ENCODE results near the gene CHSY1.

DNA sequence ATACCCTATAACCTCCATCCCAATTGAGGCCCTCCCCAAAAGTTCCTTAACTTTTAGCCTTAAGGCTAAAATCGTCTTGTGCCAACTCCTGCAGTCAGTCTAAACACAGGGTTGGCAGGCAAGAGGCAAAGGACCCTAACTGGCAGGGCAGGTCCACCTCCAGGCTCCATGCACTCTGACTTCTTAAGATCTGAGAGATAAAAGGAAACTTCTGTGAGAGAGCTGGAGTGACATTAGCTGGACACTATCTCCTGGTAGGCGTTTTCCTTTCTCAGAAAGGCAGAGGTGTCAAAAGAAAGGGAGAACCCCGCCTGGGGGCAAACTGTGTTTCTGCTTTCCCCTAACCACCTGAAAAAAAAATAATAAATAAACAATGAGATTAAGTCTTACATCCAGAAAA is 3.6 kb downstream of the CHSY1 start:
- TF ChIP-seq EZH2 (IDR thresholded peaks at IDR 0.05), result no peak
- TF ChIP-seq, protein P1, sequence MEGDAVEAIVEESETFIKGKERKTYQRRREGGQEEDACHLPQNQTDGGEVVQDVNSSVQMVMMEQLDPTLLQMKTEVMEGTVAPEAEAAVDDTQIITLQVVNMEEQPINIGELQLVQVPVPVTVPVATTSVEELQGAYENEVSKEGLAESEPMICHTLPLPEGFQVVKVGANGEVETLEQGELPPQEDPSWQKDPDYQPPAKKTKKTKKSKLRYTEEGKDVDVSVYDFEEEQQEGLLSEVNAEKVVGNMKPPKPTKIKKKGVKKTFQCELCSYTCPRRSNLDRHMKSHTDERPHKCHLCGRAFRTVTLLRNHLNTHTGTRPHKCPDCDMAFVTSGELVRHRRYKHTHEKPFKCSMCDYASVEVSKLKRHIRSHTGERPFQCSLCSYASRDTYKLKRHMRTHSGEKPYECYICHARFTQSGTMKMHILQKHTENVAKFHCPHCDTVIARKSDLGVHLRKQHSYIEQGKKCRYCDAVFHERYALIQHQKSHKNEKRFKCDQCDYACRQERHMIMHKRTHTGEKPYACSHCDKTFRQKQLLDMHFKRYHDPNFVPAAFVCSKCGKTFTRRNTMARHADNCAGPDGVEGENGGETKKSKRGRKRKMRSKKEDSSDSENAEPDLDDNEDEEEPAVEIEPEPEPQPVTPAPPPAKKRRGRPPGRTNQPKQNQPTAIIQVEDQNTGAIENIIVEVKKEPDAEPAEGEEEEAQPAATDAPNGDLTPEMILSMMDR (IDR thresholded peaks at IDR 0.05), result no peak
- TF ChIP-seq EZH2phosphoT487 (IDR thresholded peaks at IDR 0.05), result no peak

Measured in neural progenitor cell (in vitro differentiated cells).